ENCODE results near the gene NAP1L1.

NAP1L1 gene

DNA sequence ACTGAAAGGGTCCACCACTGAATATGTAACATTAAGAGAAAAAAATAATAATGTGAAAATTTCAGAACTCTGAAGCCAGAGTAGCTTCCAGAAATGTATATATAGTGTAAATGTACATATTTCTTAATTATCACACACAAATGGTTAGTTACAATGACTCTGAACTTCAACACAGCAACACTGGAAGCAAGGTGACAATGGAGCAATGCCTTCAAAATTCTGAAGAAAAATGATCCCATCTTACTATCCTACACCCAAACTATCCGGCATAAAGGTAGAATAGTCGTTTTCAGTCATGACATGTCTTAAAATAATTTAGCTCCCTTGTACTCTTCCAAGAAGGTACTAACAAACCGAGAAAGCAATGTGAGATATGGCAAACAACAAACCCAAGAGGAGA, 11.9 kb downstream of the NAP1L1 start:
- TF ChIP-seq, protein P1, sequence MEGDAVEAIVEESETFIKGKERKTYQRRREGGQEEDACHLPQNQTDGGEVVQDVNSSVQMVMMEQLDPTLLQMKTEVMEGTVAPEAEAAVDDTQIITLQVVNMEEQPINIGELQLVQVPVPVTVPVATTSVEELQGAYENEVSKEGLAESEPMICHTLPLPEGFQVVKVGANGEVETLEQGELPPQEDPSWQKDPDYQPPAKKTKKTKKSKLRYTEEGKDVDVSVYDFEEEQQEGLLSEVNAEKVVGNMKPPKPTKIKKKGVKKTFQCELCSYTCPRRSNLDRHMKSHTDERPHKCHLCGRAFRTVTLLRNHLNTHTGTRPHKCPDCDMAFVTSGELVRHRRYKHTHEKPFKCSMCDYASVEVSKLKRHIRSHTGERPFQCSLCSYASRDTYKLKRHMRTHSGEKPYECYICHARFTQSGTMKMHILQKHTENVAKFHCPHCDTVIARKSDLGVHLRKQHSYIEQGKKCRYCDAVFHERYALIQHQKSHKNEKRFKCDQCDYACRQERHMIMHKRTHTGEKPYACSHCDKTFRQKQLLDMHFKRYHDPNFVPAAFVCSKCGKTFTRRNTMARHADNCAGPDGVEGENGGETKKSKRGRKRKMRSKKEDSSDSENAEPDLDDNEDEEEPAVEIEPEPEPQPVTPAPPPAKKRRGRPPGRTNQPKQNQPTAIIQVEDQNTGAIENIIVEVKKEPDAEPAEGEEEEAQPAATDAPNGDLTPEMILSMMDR (IDR thresholded peaks at IDR 0.05; ENCODE audit: extremely low read depth, missing control alignments) = no peak
- DNase-seq (ENCODE audit: low spot score) = no peak

DNA sequence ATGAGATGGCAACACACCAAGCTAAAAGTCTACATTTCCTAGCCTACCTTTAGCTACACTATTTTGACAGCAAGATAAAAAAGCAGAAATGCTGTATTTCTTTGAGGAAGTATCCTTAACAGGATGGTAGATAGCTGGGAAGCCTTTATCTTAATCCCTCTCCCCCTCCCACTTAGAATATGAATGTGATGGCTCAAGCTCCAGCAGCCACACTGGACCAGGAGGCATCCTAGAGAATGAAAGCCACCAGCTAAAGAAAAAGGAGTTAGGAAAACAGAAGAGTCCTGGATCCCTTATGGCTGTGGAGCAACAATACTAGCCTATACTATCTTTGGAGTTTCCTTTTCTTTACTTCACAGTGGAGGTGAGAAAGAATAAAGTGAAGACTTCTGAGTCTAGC, 15.1 kb downstream of the NAP1L1 start:
- TF ChIP-seq, protein P1 (IDR thresholded peaks at IDR 0.05; ENCODE audit: extremely low read depth, missing control alignments) = no peak
- DNase-seq (ENCODE audit: low spot score) = no peak

DNA sequence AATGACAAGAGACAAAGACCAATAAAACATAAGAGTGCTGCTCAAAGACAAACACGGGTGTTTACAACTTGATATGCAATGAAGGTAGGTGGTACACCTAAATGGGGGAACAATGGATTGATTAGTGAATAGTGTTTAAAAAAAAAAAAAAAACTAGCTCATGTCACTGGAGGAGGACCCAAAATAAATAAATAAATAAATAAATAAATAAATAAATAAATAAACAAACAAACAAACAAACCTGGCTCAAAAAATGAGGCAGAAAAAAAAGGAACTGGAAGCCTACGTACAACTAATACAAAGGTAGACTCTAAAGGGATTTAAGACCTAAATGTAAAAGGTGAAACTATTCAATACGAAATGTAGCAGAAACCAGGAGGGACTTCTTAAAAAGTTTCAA, 18.6 kb downstream of the NAP1L1 start:
- DNase-seq (ENCODE audit: low spot score) = no peak
- TF ChIP-seq, protein P1 (IDR thresholded peaks at IDR 0.05; ENCODE audit: extremely low read depth, missing control alignments) = no peak

DNA sequence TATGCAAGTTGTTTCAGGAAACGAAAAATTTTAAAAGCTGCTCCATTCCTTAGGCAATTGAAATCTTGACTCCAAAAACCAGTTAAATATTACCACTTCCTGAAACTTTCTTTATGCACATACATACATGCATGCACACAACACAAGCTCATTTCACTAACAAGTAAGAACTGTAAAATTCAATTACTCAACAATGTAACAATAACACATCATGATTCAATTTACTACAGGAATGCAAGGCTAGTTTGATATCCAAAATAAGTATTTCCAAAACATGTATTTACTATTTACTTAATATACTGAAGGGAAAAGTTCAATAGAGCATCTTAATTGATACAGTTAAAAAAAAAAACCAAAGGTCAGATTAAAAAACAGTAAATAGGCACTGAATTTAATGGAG, 19.6 kb downstream of the NAP1L1 start:
- TF ChIP-seq, protein P1 (IDR thresholded peaks at IDR 0.05; ENCODE audit: extremely low read depth, missing control alignments) = no peak

DNA sequence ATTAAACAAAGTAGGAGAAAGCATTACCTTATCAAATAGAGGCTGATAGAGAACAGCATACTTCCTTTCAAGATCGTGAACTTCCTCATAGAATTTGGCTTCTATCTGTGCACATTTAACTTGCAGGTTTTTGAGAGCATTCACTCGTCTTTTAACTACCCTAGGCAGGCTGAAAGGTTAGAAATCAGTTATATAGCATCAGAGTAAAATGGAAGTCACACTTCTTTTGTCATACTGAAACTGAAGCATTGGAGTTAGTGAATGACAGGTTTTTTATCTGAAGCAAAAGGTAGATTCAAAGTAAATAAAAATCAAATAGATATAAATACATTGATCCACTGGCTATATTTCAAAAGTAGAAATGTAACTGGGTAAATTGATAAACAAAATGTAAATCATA, 24.4 kb downstream of the NAP1L1 start:
- TF ChIP-seq, protein P1 (IDR thresholded peaks at IDR 0.05; ENCODE audit: extremely low read depth, missing control alignments) = no peak
- DNase-seq (ENCODE audit: low spot score) = no peak

More for the DNA sequence above, 19.6 kb downstream of the NAP1L1 start:
- no peak for DNase-seq (ENCODE audit: low spot score)

DNA sequence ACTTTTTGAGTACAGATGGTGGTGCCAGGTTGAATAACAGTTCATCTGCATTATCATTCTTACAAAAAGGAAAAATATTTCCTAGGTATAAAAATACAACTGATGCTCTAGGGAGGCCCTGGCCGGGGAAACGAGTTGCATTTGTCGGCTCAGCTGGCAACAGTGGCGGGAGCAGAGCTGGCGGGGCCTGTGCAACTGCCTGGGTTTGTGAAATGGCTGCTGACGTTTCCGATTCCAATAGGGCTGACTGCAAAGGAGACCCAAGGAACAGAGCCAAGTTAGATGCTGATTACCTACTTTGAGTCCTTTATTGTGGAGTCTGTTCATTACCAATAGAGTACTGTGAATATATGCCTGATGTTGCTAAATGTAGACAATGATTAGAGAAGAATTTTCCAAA, 27.2 kb downstream of the NAP1L1 start:
- TF ChIP-seq, protein P1 (IDR thresholded peaks at IDR 0.05; ENCODE audit: extremely low read depth, missing control alignments) = no peak
- no peak for DNase-seq (ENCODE audit: low spot score)

DNA sequence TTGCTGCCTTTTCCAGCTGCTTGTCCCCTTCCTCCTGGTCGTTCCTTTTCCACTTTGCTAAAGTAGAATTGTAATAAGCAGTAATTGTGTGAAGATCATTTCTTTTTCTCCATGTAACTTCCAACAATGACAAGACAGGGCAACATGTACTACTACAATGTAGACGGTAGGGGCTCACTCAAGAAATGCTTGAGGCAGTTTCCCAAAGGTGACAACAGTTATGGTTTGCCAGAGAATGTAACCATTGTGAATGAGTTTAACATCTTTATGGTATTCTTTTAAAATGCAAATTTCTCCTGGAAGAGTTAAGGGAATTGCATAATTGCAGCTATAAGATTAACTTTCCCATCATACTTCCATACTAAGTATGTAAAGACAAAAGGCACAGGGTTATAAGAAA, 29.1 kb downstream of the NAP1L1 start:
- TF ChIP-seq, protein P1 (IDR thresholded peaks at IDR 0.05; ENCODE audit: extremely low read depth, missing control alignments) = no peak

More for the DNA sequence above, 29.1 kb downstream of the NAP1L1 start:
- DNase-seq (ENCODE audit: low spot score) = no peak

All from GM20000 (cell line).